Fibroblast of the aortic adventitia (primary cell): ENCODE data around the gene ZNF638. TPM values are rescaled to one million over a fixed set of nuclear protein-coding genes. Genes with fewer than 3 reads are reported as not detected.
"Not testable (repeated sequence)": the region's sequence is repeated elsewhere in the genome, so short reads cannot be mapped to it uniquely, and the experiment has no call there.

Experiments used
- DNase-seq: peaks from one replicate; pipeline ENCODE4 v3.0.0-alpha.2; 2010; ENCODE audit warnings: low read depth
- H3K4me3 ChIP-seq: 2 replicates; pipeline ENCODE4 v1.5.1; 2011; ENCODE audit warnings: low read depth, mild to moderate bottlenecking, control low read depth, low read length, moderate library complexity
- CTCF ChIP-seq: IDR thresholded peaks from 2 replicates; pipeline ENCODE4 v1.5.1; 2011; ENCODE audit warnings: mild to moderate bottlenecking, low read length, control low read depth, inconsistent platforms; ENCODE audit not compliant: insufficient read depth
- total RNA-seq: library from RNA; depleted of rRNA; stranded (reverse); fragments of >200 nt; gene quantifications from 2 replicates; pipeline ENCODE4 v1.2.3, GENCODE V29; 2012; ENCODE audit warnings: low replicate concordance

Gene ZNF638
- total RNA-seq, 1 donor: 123 TPM

- no peak overlapping the region for H3K4me3 ChIP-seq
- TF ChIP-seq CTCF: no peak
- DNase-seq: no peak
These were observed 14.5 kb upstream of the ZNF638 start for GRCh38 chr2:71317060-71317459.

- not testable (repeated sequence) for DNase-seq, H3K4me3 ChIP-seq
These were observed 13.7 kb upstream of the ZNF638 start for GRCh38 chr2:71317900-71318299.

GRCh38 chr2:71323386-71323785, 8.2 kb upstream of the ZNF638 start:
- H3K4me3 ChIP-seq: no peak overlapping the region
- no peak for TF ChIP-seq CTCF
- DNase-seq: no peak

GRCh38 chr2:71326968-71327367, 4.6 kb upstream of the ZNF638 start:
- no peak for DNase-seq
- H3K4me3 ChIP-seq: no peak overlapping the region
- TF ChIP-seq CTCF: no peak

- no peak for DNase-seq
- no peak for TF ChIP-seq CTCF
- no peak overlapping the region for H3K4me3 ChIP-seq
These were observed 3.7 kb upstream of the ZNF638 start for GRCh38 chr2:71327916-71328315.

GRCh38 chr2:71330155-71330554, 1.4 kb upstream of the ZNF638 start:
- no peak for TF ChIP-seq CTCF
- DNase-seq: no peak
- H3K4me3 ChIP-seq: no peak overlapping the region

- no peak for DNase-seq
- no peak overlapping the region for H3K4me3 ChIP-seq
- TF ChIP-seq CTCF: no peak
These were observed 824 bp upstream of the ZNF638 start for GRCh38 chr2:71330585-71331330.

- not testable (repeated sequence) for DNase-seq
- peak overlapping the region; percentile 46 for H3K4me3 ChIP-seq
These were observed 326 bp upstream of the ZNF638 start for GRCh38 chr2:71331331-71331580.
